Stimulated activated CD4-positive, alpha-beta T cell treated with anti-CD3 and anti-CD28 coated beads, TNF-alpha, amount 100 ng/mL, for 48 hours (primary cell): ENCODE data around the gene MROH2A.
A peak's percentile ranks its signal among the peaks of the same experiment; 100 is the strongest.

Experiments
- DNase-seq, 3 donors: peaks; one replicate each; pipeline ENCODE4 v3.0.0-alpha.2; 2020; ENCODE audit warnings: low read depth in 3 of 3

The MROH2A gene

DNA sequence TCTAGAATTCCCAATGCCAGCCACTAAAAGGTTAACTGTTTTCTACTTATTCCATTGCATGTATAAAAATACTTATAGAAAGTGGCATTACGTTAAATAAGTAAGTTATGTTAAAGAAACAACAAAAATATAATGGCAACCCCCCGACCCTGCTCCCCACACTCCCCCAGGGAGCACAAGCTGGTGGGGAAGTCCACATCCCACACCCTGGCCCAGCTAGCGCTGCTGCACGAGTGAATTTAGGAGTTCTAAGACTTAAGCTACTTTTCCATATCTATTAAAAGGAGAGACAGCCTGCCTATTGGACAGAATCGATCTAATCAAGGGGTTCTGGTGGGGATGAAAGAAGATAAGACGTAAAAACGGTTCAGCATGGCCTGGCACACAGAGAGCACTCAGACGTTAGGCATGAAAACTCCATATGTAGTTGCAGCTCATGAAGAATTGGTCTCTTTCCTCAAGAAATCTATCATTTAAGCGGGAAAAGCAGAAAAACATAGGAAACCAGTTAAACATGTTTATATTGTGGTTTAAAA is 59.6 kb downstream of the MROH2A start:
- no peak for DNase-seq

DNA sequence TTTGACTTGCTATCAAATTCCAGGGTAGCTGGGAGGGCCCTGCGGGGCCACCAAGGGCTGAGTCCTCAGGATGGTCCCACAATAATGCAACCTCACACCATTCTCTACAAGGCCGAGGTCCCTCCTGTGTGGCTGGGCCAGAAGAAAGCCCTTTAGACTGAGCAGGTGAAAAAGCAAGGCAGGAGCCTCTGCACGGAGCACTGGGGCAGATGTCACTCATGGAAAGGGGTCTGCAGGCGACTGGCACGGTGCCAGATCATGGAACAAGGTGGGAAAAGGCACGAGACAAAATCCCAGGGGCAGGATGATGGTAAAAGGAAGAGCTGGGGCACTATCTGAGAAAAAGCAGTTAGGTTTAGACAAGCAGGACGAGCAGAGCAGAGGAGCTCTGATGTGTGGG is 60.1 kb downstream of the MROH2A start:
- DNase-seq, result no peak

DNA sequence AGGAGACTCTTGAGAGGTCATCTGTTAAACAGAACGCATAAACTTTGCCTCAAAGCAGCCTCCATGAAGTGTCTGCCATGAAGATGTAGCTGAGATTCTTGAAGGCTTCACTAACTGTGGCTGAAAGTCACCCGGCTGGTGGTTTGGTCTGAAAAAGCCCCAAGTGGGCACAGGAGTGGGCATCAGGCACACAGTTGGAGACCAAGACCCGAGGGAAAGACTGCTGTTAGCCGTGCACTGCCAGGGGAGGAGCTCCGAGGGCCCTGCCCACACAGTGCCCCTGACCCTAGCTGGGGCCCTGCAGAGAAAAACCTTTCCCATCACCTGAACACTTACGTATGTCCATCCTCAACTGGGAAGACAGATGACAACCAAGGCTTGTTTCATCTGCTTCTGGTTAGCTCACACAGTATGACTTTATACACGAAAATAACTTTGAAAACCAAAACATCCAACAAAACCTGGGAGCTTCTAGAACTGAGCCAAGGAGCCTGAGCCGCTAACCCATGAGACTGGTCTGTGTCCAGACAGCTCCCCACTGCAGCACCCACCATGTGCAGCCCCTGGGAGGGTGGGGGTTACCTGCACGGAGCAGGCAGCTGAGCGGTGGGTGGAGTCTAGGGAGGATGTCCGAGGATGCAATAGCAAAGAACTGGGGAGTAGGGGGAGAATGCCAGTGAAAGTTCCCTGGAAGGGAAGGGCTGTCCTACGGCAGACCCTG is 60.8 kb downstream of the MROH2A start:
- no peak for DNase-seq

DNA sequence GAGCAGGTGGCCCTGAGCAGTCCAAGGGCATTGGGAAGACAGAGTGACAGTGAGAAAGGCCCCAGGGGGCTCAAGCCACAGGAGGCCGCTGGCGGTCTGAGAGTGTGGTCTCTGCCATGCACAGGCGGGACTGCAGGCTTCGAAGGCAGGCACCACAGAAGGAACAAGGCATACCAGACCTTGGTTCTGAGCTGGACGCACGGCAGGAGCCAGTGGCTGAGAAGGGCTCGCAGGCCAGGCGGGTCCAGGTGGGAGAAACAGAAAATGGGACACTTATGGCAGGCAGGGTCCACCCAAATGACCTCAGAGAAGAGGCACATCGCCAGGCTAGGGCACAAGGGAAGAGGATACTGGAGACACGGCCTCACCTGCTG is 61.3 kb downstream of the MROH2A start:
- DNase-seq, result no peak

DNA sequence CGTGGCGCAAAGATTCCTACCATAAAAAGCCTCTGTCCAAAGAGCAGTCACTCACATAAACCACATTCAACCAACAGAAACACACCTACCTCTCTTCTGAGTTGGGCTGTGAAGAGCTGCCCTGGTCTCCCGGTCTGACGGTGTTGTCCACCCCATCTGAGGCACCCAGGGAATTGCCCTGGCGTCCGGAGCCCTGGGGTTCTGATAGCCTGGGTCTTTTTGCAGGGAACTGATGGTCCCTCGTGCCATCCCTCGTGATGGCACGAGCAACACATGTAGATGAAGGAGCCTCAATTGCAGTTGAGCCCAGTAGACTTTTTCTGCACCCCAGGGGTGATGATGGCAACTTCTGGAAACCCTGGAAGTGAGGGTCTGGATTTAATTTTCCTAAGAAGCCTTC is 62.4 kb downstream of the MROH2A start:
- DNase-seq, result no peak

DNA sequence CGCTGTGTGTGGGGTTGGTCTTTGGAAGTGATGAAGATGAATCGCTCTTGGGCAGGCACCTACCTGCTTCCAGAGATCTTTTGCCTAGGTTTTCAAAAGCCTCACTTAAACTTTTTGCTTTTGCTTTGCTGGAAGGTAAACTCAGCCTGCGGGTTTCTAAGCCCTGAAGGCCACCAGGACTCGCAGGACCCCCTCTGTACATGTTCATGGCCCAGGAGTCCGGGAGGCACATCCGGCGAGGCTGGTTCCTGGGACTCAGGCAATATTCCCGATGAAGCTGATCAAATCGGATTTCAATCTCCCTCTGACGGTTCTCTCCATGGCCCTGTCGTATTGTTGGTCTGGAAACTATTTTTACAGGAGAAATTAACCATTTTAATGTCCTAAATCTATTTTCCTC is 63.1 kb downstream of the MROH2A start:
- DNase-seq, result no peak

DNA sequence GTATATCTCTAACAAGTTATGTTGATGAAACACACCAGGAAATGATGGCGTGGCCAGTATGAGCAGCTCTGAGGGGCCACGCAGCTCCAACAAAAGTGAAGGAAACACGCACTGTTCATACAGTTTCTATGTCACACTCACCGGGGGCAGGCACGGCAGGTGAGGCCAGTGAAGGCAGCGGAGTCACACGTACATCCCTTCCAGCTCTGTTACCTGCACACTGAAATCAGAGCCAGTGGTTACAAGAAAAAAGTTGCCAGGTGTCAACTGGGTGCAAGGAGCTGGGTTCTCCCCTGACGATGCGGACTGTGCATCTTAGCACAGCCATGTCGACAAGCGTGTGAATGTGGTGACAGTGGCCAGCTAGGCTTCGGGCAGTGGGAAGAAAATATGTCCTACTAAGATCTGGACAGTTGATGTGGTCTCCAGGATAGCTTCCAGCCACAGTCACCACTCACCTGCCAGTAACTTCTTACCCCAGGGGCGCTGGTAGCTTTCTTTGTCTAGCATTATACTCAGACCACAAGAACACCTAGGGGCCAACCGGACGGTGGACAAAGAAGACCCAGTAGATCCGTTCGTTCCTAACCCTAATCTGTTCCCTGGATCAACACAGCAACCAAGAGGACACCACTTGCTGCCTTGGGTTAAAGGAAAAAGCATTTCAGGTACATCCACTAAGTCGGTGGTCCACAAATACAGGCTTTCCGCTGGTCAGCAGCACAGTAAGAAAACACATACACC is 66.1 kb downstream of the MROH2A start:
- no peak for DNase-seq

DNA sequence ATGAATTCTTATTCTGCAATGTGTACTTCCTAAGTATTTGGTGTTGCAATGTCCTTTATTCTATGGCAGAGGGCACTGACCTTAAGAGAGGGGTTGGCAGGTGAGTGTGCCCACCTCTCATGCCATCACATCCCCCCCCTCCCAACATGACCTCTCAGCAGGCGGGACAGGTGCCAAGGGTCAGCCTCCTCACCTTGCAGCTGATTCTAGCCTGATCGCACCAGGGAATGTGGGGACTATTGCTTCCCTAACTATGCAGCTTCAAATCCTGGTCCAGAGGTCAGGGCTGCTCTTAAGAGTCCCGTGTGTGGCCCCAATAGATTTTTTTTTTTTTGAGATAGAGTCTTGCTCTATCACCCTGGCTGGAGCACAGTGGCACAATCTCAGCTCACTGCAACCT is 66.7 kb downstream of the MROH2A start:
- no peak for DNase-seq

DNA sequence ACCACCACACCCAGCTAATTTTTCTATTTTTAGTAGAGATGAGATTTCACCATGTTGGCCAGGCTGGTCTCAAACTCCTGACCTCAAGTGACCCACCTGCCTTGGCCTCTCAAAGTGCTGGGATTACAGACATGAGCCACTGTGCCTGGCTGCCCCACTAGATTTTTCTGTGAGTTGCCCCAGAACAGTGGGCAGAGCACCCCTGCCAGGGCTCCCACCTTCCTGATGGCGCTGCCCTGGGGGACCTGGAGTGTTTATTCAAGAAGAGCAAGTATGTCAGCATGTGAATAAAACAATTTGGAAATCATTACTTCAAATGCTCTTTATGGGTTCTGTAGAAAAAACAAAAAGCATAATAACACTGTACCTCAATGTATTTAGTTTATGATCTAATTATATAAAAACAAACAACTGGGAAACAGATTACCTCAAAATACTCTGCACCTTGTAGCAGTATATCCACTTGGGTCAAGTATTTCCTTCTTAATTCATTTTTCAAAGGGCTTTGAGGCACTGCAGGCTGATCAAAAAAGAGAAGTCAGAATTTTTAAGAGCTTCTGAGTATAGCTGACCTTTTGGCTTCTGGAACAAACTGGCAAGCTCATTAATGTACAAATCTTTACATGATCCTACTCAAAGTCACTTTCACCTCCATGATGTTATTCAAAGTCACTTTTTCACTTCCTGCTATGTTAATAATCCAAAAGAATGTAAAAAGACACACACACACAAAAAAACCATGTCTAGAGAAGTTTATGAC is 67.4 kb downstream of the MROH2A start:
- DNase-seq, result no peak

DNA sequence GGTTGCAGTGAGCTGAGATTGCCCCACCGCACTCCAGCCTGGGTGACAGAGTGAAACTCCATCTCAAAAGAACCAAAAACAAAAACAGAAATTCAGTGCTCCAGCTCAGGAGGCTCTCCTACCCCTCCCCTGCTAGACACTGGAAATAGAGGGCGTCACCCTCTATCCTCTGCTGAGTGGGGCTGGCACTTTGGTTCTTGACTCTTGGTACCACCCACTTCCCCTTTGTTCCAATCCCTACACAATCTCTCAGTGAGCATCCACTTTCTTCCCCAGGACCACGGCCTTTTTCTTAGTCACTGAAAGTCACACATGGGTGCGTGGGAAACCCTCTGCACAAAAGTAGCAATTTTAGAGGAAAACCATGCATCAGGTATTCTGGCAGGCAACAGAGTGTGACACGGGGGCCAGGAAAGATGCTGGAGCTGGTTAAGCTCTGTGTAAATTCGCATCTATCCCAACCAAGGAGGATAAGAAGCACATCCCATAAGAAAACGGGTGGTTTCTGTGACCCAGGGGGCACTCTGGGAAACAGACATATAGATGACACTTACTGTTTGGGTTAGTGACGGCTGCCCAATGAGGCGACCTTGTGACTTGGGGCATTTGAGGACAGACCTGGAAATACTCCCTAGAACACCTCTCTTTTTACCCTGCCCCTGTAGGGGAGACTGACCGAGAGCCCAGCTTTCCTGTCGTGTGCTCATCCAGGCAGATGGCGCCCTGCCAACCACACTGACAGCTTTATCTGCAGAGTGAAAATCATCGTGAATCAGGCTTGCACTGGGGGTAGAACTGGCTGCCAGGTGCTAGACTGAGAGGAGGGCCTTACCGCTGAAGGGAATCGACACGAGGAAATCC is 68.5 kb downstream of the MROH2A start:
- DNase-seq, result no peak

DNA sequence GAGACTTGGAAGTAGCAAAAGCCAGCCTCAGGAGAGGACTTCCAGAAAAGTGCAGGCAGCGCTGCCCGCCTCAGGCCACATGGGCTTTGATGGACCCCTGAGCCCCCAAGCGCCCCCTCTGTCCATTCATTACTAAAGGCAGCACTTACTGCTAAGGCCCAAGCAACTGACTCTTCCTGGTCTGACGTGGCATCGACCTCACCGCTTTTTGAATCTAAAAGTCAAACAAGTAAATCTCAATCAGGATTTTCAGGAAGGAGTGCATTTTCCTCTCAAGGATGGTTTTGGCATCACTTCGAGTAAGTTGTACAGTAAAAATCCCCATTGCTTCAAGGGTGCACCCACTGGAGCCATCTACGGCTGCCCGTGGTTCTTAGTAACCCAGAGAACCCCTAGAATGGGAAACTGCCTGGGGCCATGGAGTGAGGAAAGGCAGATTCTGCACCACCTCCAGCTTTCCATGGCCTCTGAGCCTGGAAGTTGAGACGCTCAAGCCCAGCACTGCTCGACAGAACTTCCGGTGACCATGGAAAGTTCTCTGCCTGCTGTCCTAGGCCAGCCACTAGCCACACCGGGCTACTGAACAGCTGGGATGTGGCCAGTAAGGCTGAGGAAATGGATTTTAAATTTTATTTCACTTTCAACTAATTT is 69.2 kb downstream of the MROH2A start:
- no peak for DNase-seq

DNA sequence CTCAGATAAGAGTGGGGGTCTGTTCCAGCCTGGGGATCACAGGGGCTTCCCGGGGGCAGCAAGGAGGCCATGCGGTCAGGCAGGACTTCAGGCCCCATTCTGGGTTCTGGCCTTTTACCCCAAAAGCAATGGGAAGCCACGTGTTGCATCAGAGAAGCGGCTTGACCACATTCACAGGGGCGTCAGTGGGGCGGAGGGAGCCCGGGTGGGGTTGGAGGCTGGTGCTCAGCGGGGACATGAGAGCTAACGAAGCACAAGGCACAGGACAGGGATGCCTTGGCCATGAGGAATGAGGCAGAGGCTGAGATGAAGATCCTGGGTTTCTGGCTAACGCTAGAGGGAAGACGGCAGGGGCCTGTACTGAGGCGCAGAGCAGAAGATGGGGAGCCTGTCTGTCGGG is 70.1 kb downstream of the MROH2A start:
- no peak for DNase-seq

DNA sequence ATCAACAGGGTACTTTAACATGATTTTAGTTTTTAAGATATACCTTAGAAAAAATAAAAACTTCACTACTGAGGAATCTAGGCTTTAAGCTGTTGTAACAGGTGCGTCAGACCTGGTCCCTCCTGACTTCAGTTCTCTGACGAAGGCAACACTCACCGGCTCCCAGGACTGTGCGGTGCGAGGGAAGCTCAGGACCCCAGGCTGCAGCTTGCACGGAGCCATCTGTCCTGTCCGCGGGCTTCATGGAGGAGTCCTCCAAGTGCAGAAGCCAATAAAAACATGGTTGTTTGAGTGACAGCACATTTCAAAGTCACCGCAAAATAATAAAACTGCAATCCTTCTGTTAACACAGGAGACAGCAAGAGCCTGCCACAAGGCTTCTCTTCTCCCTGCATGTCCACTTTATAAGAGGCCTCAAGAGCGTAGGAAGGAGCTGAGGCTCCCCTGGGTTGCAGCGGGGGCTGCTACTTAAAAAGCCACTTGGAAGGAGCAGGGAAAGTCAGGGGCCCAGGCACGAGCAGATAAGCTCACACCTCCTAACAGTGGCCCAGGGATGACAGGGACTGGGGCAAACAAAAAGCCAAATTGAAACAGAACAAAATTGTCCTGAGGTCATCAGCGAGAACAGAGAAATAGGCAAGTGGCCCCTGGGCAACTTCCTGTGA is 71.6 kb downstream of the MROH2A start:
- no peak for DNase-seq

DNA sequence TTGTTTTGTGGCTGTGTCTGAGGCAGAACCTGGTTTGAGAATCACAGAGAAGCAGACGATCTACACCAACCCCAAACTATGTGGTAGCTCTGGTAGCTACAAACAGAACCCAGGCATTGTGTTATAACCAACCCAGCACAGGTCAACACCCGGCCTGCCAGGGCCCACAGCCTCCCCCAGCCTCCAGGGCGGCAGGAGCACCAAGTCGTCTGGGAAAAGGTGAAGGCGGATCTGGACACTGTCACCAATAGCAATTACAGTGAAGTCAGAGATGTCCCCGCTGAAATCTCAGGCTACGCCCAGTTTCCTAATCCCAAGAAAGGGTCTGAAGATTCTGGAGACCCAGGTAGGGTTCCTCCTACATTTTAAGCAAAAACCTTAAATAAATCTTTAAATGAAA is 72.6 kb downstream of the MROH2A start:
- DNase-seq, result no peak

DNA sequence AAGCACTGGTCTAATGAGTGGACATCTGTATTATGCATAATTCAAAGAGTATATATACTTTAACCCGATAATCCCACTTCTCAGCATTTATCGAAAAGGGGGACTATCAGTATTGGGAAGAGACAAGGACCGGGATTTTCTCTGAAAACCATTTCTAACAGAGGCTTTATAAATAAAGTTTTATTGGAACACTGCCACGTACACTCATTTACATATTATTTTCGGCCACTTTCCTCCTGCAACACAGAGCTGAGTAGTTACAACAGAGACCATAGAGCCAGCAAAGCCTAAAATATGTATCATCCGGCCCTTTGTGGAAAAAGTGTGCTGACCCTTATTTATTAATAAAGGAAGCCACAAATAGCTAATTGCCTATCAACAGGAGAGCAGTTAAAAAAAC is 73.0 kb downstream of the MROH2A start:
- DNase-seq, result no peak

DNA sequence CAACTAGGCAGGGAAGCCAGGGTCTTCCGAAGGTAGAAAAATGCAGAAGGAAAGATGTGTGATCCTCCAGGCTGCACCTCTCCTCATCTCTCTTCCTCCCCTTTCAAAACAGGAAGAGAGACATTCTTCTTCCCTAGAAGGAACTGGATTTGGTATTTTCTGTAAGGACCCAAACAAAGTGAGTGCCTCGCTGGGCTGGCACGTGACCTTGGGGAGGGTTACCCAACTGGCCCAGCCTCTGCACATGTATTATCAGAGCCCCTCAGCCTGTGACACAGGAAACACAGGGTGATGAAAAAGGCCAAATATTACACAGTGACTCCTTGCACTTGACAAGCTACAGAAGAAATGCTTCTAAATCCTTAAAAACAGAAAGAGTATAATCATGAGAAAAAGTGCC is 73.9 kb downstream of the MROH2A start:
- no peak for DNase-seq

DNA sequence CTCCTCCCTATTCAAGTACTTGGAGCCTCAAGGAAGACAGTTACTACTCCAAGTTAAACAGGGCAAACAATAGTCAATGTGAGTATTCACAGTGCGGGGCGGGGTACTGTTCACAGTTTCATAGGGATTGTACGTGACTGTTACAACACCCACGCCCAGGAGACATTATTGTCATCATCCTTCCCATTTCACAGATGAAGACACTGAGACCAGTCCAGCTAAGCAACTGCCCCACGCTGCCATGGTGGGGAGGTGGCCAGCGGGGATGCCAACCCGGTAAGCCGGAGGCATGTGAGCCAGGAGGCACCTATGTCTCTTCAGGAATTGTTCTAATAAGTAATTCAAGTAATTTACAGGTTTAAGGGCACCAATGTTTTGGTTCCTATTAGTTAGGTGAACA is 75.2 kb downstream of the MROH2A start:
- DNase-seq, result no peak

DNA sequence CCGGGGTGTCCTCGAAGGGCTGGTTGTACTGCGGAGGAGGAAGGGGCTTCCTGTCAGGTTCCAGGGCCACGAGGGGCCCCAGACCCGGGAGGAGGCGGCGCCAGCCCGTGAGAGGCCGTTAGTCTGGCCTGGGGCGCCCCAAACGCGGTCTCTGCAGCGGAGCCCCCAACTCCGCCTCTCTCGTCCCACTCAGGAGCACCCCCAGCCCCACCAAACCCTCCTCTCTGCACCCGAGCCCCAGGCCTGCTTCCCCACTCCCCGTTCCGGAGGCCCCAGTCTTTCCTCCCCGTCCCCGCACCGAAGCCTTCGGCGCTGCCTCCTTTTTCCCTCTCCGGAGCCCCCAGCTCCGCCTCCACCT is 75.7 kb downstream of the MROH2A start:
- no peak for DNase-seq

DNA sequence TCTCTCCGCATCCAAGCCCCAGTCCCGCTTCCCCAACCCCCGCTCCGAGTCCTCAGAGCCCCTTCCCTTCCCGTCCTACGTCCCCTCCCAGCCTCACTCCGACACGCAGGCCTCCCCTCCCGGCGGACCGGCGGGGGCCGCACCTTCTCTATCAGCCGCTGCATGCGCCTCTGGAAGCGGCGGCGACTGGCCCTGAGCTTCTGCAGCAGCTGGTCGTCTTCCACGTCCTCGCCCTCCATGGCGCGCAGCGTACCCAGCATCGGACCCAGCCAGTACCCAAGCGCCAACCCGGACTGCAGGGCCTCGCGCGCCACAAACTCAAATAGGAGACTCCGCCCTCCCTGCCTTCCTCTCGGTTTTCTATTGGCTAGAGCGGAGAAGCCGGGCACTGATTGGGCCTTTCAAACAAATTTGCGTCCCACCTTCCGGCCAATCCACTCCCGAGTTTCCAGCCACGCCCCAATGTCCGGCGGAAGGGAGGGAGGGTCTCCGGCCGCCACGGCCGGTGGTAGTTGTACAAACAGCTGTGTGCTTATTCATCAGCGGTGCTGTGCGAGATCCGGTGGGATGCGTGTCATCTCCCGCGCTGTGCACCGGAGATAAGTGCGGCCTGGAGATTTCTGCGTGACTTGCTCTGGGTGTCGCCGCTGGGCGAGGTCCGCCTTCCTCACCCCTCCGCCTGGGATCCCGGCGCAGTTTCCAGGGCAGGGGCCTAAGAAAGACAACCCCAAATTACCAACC is 76.3 kb downstream of the MROH2A start, which contains the start of gene HJURP:
Gene HJURP (minus strand): TSS at position 295 of the 741 bp plus-strand sequence. CDS start 35 bp downstream, at position 260.
- DNase-seq, result peak; percentile 81 to 87 (median 85)

DNA sequence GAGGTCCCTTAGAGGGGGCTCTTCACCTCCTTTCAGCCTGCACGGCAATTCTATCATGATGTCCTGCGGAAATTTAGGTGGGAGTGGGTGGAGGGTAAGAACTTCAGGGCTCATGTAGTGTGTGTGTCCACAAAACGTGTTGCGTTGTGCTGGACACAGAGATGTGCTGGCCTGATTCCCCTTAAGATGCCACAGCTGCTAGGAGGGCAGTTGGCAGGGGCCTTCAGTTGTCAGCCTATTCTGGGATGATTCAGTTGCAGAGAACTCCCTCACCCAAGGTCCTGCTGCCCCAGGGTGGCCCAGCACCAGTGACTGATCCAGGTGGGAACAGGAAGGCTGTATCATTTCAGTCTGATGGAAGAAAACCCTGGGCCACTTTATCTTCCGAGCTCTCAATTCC is 77.2 kb downstream of the MROH2A start:
- no peak for DNase-seq
